Kidney (tissue), 14 donors: Measurements from ENCODE around the gene PLAAT1. TPM values are rescaled to one million over a fixed set of nuclear protein-coding genes. Genes with fewer than 3 reads are reported as not detected.

ENCODE experiments used
- DNase-seq, 5 donors: peaks; one replicate each; pipeline ENCODE4 v3.0.0-alpha.2; 2013 to 2020
- FAIRE-seq: peaks from 2 replicates; lab custom pipeline; 2012; peaks lifted over from hg19 to GRCh38; lab: Jason Lieb, UNC
- H3K27ac ChIP-seq, 2 donors: one replicate each; pipeline ENCODE4 v1.7.0; 2013; ENCODE audit warnings: low read depth in 2 of 2, low read length in 2 of 2, inconsistent platforms in 1 of 2
- H3K27me3 ChIP-seq: one replicate; pipeline ENCODE4 v1.7.1; 2013; ENCODE audit warnings: low read length, inconsistent platforms; ENCODE audit not compliant: control insufficient read depth, insufficient read depth
- H3K36me3 ChIP-seq, 3 donors: one replicate each; pipeline versions ENCODE4 v1.7.0 to v1.7.1; 2013; ENCODE audit warnings: low read length in 3 of 3, control low read depth in 1 of 3, inconsistent platforms in 1 of 3; ENCODE audit not compliant: insufficient read depth in 3 of 3, control insufficient read depth in 2 of 3
- H3K4me1 ChIP-seq, 3 donors: one replicate each; pipeline versions ENCODE4 v1.7.0 to v1.7.1; 2013; ENCODE audit warnings: low read length in 3 of 3, inconsistent platforms in 1 of 3, low read depth in 1 of 3; ENCODE audit not compliant: control insufficient read depth in 2 of 3, insufficient read depth in 2 of 3
- H3K4me3 ChIP-seq, 3 donors: one replicate each; pipeline versions ENCODE4 v1.7.0 to v1.8.1; 2013; ENCODE audit warnings: low read length in 3 of 3, control low read depth in 1 of 3, inconsistent platforms in 1 of 3
- H3K9ac ChIP-seq, 3 donors: one replicate each; pipeline versions ENCODE4 v1.7.0 to v1.7.1; 2013; ENCODE audit warnings: low read length in 3 of 3, control low read depth in 1 of 3, inconsistent platforms in 1 of 3
- H3K9me3 ChIP-seq, 3 donors: one replicate each; pipeline versions ENCODE4 v1.7.0 to v1.7.1; 2013; ENCODE audit warnings: low read length in 3 of 3, control low read depth in 1 of 3, inconsistent platforms in 1 of 3; ENCODE audit not compliant: control insufficient read depth in 2 of 3, insufficient read depth in 1 of 3
- intact Hi-C: fragments of 100-400 bp; cut with DNase I; formaldehyde crosslinking; loops from one replicate; pipeline ENCODE4 v1.11.1; 2022
- polyA plus RNA-seq: library from polyadenylated mRNA; stranded (reverse); fragments of 350-450 nt; fragmentation: Illumina TruSeq; extraction: RNeasy Lipid Tissue Mini Kit (QIAGEN cat#74804); gene quantifications from one replicate; pipeline ENCODE4 v1.2.3, GENCODE V29; 2014; ENCODE audit warnings: low read depth, low replicate concordance; ENCODE audit not compliant: insufficient read depth
- total RNA-seq: library from RNA; stranded (reverse); fragmentation: NEBNext Ultra II Directional; extraction: Animal tissue kit (Norgen Biotek cat#: 25700); gene quantifications from one replicate; pipeline ENCODE4 v1.2.1, GENCODE V29; 2021
- TF ChIP-seq, protein P1 (sequence below): IDR thresholded peaks from 3 replicates; pipeline ENCODE4 v1.5.1; 2012; ENCODE audit warnings: mild to moderate bottlenecking, moderate library complexity, borderline replicate concordance; ENCODE audit not compliant: insufficient read depth; ENCODE audit errors: extremely low read depth
- donor health status: control.
- donor health status: control.
- donor health status: control.
- donor health status: control.
- donor health status: control.
- donor health status: DM: yes; HTN: yes; CAD: no.
- donor health status: Normal renal cell carcinoma (clear cell type).

The PLAAT1 gene
- total and polyA plus RNA-seq, 2 donors from 2014 or later, result 0.39 to 0.72 TPM

DNA sequence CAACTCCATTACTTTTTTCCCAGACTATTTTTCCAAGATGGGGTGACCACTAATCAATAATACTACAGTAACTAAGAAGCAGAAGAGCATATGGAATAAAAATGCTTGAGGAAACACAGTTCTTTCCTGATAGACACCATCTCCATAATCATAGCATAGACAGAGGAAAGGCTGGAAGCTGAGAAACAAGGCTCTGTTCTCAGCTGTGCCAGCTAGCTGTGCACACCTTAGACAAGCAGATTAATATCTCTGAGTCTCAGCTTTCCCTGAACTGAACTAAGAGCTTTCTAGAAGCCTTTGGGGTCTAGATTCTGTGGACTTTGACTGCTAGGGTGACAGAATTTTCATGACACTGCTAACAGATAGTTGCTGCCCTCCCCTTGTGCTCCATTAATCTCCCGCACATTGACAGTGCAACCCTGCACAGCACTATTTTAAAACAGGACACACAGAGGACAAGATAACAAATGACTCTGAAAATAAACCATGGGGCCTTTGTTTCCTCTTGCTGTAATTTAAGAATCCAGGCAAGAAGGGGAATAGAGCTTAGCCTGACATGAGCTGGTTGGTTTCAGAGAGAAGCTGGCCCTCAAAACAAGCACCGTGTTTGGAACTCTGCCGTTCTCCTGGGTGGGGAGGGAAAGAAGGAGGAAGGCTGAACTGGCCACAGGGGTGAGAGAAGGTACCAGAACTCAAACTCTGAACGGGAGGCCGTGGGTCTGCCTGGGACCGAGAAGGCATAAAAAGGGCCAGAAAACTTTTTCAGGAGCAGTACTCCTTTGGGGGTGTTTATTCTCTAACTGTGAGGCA, 70.1 kb downstream of the PLAAT1 start:
- DNase-seq (peak in 4 of 5 donors; percentile 43 to 83 (median 77)), FAIRE-seq (no peak)
- Histone ChIP-seq H3K4me3 (no peak overlapping the region), H3K9ac (no peak overlapping the region), H3K27me3 (no peaks in the 10 kb centered on the region), H3K9me3 (peaks cover 0 to 2% (median 0%) of the 10 kb centered on the region in 3 donors), H3K27ac (no peak overlapping the region), H3K4me1 (no peaks in the 10 kb centered on the region), H3K36me3 (no peaks in the 10 kb centered on the region)
- intact Hi-C loops, result no loop called here
- TF ChIP-seq, protein P1, sequence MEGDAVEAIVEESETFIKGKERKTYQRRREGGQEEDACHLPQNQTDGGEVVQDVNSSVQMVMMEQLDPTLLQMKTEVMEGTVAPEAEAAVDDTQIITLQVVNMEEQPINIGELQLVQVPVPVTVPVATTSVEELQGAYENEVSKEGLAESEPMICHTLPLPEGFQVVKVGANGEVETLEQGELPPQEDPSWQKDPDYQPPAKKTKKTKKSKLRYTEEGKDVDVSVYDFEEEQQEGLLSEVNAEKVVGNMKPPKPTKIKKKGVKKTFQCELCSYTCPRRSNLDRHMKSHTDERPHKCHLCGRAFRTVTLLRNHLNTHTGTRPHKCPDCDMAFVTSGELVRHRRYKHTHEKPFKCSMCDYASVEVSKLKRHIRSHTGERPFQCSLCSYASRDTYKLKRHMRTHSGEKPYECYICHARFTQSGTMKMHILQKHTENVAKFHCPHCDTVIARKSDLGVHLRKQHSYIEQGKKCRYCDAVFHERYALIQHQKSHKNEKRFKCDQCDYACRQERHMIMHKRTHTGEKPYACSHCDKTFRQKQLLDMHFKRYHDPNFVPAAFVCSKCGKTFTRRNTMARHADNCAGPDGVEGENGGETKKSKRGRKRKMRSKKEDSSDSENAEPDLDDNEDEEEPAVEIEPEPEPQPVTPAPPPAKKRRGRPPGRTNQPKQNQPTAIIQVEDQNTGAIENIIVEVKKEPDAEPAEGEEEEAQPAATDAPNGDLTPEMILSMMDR, result no peak

DNA sequence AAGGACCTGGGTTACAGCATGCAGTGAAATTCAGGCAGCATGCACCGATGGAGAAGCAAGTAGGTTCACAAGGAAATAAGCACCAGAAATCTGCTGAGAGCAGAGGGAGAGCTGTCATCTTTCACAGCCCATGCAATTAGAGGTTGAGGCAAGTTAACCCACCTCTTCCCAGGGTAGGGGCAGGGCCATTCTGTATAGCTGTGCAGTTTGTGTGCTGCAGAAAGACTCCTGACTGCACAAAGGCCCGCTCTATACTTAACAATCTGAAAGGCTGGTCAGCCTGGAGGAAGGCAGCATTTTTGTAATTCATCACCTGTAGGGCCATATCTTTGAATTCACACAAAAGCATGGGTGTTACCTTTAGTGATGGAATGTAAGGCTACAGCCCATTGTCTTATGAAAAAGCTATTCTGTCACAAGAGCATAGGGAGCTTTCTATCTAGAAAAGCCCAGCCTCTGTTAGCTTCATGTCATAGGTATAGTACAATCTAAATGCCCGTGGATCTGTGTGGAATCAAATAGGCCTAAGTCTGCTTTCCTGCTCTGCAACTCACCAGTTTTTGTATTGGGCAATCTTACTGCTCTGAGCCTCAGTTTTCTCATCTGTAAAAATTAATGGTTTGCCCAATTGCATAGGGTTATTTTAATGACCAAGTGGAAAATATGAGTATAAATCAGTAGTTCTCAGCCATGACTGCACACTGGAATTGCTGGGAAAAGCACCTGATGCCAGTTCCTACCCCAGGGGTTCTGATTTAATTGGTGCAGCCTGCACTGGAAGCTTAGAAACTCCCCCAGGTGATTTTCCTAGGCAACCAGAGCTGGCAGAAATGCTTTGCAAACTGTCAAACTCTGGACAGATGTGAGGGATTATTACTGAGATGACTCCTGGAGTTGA, 72.3 kb downstream of the PLAAT1 start:
- TF ChIP-seq, protein P1, result no peak
- intact Hi-C loops, result no loop called here
- DNase-seq (no peak), FAIRE-seq (no peak)
- H3K9me3 ChIP-seq, result peaks cover 0 to 2% (median 0%) of the 10 kb centered on the region in 3 donors
- no peak overlapping the region for H3K9ac ChIP-seq
- no peak overlapping the region for H3K4me3 ChIP-seq
- H3K4me1 ChIP-seq, result peaks cover 0 to under 1% (median 0%) of the 10 kb centered on the region in 3 donors
- no peaks in the 10 kb centered on the region for H3K27me3 ChIP-seq
- no peak overlapping the region for H3K27ac ChIP-seq
- no peaks in the 10 kb centered on the region for H3K36me3 ChIP-seq

DNA sequence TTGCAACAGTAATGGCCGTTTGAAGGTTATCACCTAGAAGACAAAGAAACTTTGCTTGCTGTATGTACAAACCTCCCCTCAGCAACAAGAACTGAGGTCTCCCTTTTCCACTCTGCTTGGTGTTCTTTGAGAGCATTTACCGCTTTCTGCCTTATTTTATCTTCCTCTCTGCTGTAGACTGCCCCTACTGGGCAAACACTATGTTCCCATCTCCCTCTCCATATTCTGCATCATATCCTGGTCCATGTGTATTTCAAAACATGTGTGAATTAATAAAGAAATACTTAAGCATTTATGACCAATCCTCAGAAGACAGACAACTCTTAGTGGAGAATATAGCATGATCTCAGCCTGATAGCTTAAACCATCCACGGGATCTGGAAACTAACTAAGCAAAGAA, 73.1 kb downstream of the PLAAT1 start:
- Histone ChIP-seq H3K27ac (no peak overlapping the region), H3K4me3 (no peak overlapping the region), H3K27me3 (no peaks in the 10 kb centered on the region), H3K4me1 (peaks cover 0 to 9% (median 0%) of the 10 kb centered on the region in 3 donors), H3K36me3 (no peaks in the 10 kb centered on the region), H3K9ac (no peak overlapping the region), H3K9me3 (peaks cover 0 to 2% (median 0%) of the 10 kb centered on the region in 3 donors)
- intact Hi-C loops, result no loop called here
- TF ChIP-seq, protein P1, result peak; percentile 7
- DNase-seq, result no peak
- no peak for FAIRE-seq
